ENCODE measurements around the gene SHC3.

SHC3 gene

GRCh38 chr9:89112243-89112642, 66.4 kb downstream of the SHC3 start:
- Histone ChIP-seq H3K36me3 (ENCODE audit: control insufficient read depth, insufficient read depth, low read length) (no peaks in the 10 kb centered on the region), H3K9ac (ENCODE audit: low read length) (no peak overlapping the region), H3K27ac (ENCODE audit: low read depth, low read length) (no peak overlapping the region), H3K4me3 (ENCODE audit: low read length) (no peak overlapping the region), H3K27me3 (ENCODE audit: control insufficient read depth, insufficient read depth, low read length) (no peaks in the 10 kb centered on the region), H3K4me1 (ENCODE audit: control insufficient read depth, insufficient read depth, low read length) (no peaks in the 10 kb centered on the region)

GRCh38 chr9:89109666-89110065, 69.0 kb downstream of the SHC3 start:
- no peaks in the 10 kb centered on the region for H3K27me3 ChIP-seq (ENCODE audit: control insufficient read depth, insufficient read depth, low read length)
- no peak overlapping the region for H3K4me3 ChIP-seq (ENCODE audit: low read length)
- no peaks in the 10 kb centered on the region for H3K36me3 ChIP-seq (ENCODE audit: control insufficient read depth, insufficient read depth, low read length)
- no peak overlapping the region for H3K9ac ChIP-seq (ENCODE audit: low read length)
- H3K4me1 ChIP-seq (ENCODE audit: control insufficient read depth, insufficient read depth, low read length) = no peaks in the 10 kb centered on the region
- no peak overlapping the region for H3K27ac ChIP-seq (ENCODE audit: low read depth, low read length)

- Histone ChIP-seq H3K4me1 (ENCODE audit: control insufficient read depth, insufficient read depth, low read length) (no peaks in the 10 kb centered on the region), H3K27me3 (ENCODE audit: control insufficient read depth, insufficient read depth, low read length) (no peaks in the 10 kb centered on the region), H3K27ac (ENCODE audit: low read depth, low read length) (no peak overlapping the region), H3K4me3 (ENCODE audit: low read length) (no peak overlapping the region), H3K36me3 (ENCODE audit: control insufficient read depth, insufficient read depth, low read length) (no peaks in the 10 kb centered on the region), H3K9ac (ENCODE audit: low read length) (no peak overlapping the region)
Measured at GRCh38 chr9:89107406-89107805, 71.2 kb downstream of the SHC3 start.

GRCh38 chr9:89106224-89106851, 72.3 kb downstream of the SHC3 start:
- H3K27me3 ChIP-seq (ENCODE audit: control insufficient read depth, insufficient read depth, low read length) = no peaks in the 10 kb centered on the region
- no peak overlapping the region for H3K27ac ChIP-seq (ENCODE audit: low read depth, low read length)
- no peak overlapping the region for H3K4me3 ChIP-seq (ENCODE audit: low read length)
- no peak overlapping the region for H3K9ac ChIP-seq (ENCODE audit: low read length)
- H3K4me1 ChIP-seq (ENCODE audit: control insufficient read depth, insufficient read depth, low read length) = no peaks in the 10 kb centered on the region
- H3K36me3 ChIP-seq (ENCODE audit: control insufficient read depth, insufficient read depth, low read length) = no peaks in the 10 kb centered on the region

GRCh38 chr9:89104821-89105220, 73.8 kb downstream of the SHC3 start:
- no peaks in the 10 kb centered on the region for H3K4me1 ChIP-seq (ENCODE audit: control insufficient read depth, insufficient read depth, low read length)
- no peak overlapping the region for H3K4me3 ChIP-seq (ENCODE audit: low read length)
- no peak overlapping the region for H3K9ac ChIP-seq (ENCODE audit: low read length)
- no peaks in the 10 kb centered on the region for H3K27me3 ChIP-seq (ENCODE audit: control insufficient read depth, insufficient read depth, low read length)
- no peak overlapping the region for H3K27ac ChIP-seq (ENCODE audit: low read depth, low read length)
- H3K36me3 ChIP-seq (ENCODE audit: control insufficient read depth, insufficient read depth, low read length) = no peaks in the 10 kb centered on the region

GRCh38 chr9:89097219-89097618, 81.4 kb downstream of the SHC3 start:
- no peak overlapping the region for H3K9ac ChIP-seq (ENCODE audit: low read length)
- H3K4me3 ChIP-seq (ENCODE audit: low read length) = no peak overlapping the region
- H3K4me1 ChIP-seq (ENCODE audit: control insufficient read depth, insufficient read depth, low read length) = no peaks in the 10 kb centered on the region
- H3K36me3 ChIP-seq (ENCODE audit: control insufficient read depth, insufficient read depth, low read length) = no peaks in the 10 kb centered on the region
- H3K27ac ChIP-seq (ENCODE audit: low read depth, low read length) = no peak overlapping the region
- H3K27me3 ChIP-seq (ENCODE audit: control insufficient read depth, insufficient read depth, low read length) = no peaks in the 10 kb centered on the region

- no peak overlapping the region for H3K9ac ChIP-seq (ENCODE audit: low read length)
- H3K36me3 ChIP-seq (ENCODE audit: control insufficient read depth, insufficient read depth, low read length) = no peaks in the 10 kb centered on the region
- H3K27ac ChIP-seq (ENCODE audit: low read depth, low read length) = no peak overlapping the region
- H3K27me3 ChIP-seq (ENCODE audit: control insufficient read depth, insufficient read depth, low read length) = no peaks in the 10 kb centered on the region
- no peaks in the 10 kb centered on the region for H3K4me1 ChIP-seq (ENCODE audit: control insufficient read depth, insufficient read depth, low read length)
- H3K4me3 ChIP-seq (ENCODE audit: low read length) = no peak overlapping the region
Measured at GRCh38 chr9:89096807-89097206, 81.8 kb downstream of the SHC3 start.

GRCh38 chr9:89095761-89096528, 82.7 kb downstream of the SHC3 start:
- no peak overlapping the region for H3K27ac ChIP-seq (ENCODE audit: low read depth, low read length)
- no peak overlapping the region for H3K4me3 ChIP-seq (ENCODE audit: low read length)
- H3K9ac ChIP-seq (ENCODE audit: low read length) = no peak overlapping the region
- H3K4me1 ChIP-seq (ENCODE audit: control insufficient read depth, insufficient read depth, low read length) = no peaks in the 10 kb centered on the region
- H3K27me3 ChIP-seq (ENCODE audit: control insufficient read depth, insufficient read depth, low read length) = no peaks in the 10 kb centered on the region
- no peaks in the 10 kb centered on the region for H3K36me3 ChIP-seq (ENCODE audit: control insufficient read depth, insufficient read depth, low read length)

GRCh38 chr9:89093201-89093975, 85.2 kb downstream of the SHC3 start:
- no peaks in the 10 kb centered on the region for H3K36me3 ChIP-seq (ENCODE audit: control insufficient read depth, insufficient read depth, low read length)
- H3K27ac ChIP-seq (ENCODE audit: low read depth, low read length) = no peak overlapping the region
- no peak overlapping the region for H3K4me3 ChIP-seq (ENCODE audit: low read length)
- no peaks in the 10 kb centered on the region for H3K27me3 ChIP-seq (ENCODE audit: control insufficient read depth, insufficient read depth, low read length)
- H3K4me1 ChIP-seq (ENCODE audit: control insufficient read depth, insufficient read depth, low read length) = no peaks in the 10 kb centered on the region
- no peak overlapping the region for H3K9ac ChIP-seq (ENCODE audit: low read length)

GRCh38 chr9:89089176-89089575, 89.4 kb downstream of the SHC3 start:
- Histone ChIP-seq H3K4me1 (ENCODE audit: control insufficient read depth, insufficient read depth, low read length) (no peaks in the 10 kb centered on the region), H3K36me3 (ENCODE audit: control insufficient read depth, insufficient read depth, low read length) (no peaks in the 10 kb centered on the region), H3K9ac (ENCODE audit: low read length) (no peak overlapping the region), H3K27me3 (ENCODE audit: control insufficient read depth, insufficient read depth, low read length) (no peaks in the 10 kb centered on the region), H3K4me3 (ENCODE audit: low read length) (no peak overlapping the region), H3K27ac (ENCODE audit: low read depth, low read length) (no peak overlapping the region)

GRCh38 chr9:89083626-89084025, 95.0 kb downstream of the SHC3 start:
- Histone ChIP-seq H3K27ac (ENCODE audit: low read depth, low read length) (no peak overlapping the region), H3K27me3 (ENCODE audit: control insufficient read depth, insufficient read depth, low read length) (no peaks in the 10 kb centered on the region), H3K36me3 (ENCODE audit: control insufficient read depth, insufficient read depth, low read length) (no peaks in the 10 kb centered on the region), H3K4me1 (ENCODE audit: control insufficient read depth, insufficient read depth, low read length) (no peaks in the 10 kb centered on the region), H3K4me3 (ENCODE audit: low read length) (no peak overlapping the region), H3K9ac (ENCODE audit: low read length) (no peak overlapping the region)

GRCh38 chr9:89080193-89080592, 98.4 kb downstream of the SHC3 start:
- Histone ChIP-seq H3K36me3 (ENCODE audit: control insufficient read depth, insufficient read depth, low read length) (no peaks in the 10 kb centered on the region), H3K4me1 (ENCODE audit: control insufficient read depth, insufficient read depth, low read length) (peaks cover 7% of the 10 kb centered on the region), H3K27ac (ENCODE audit: low read depth, low read length) (no peak overlapping the region), H3K4me3 (ENCODE audit: low read length) (no peak overlapping the region), H3K9ac (ENCODE audit: low read length) (no peak overlapping the region), H3K27me3 (ENCODE audit: control insufficient read depth, insufficient read depth, low read length) (no peaks in the 10 kb centered on the region)
